Caco-2 (cell line): ENCODE measurements around the gene PADI2. TPM values are rescaled to one million over a fixed set of nuclear protein-coding genes. Genes with fewer than 3 reads are reported as not detected.
A peak's percentile ranks its signal among the peaks of the same experiment; 100 is the strongest.

Experiments
- BruUV-seq: library from RNA; stranded (reverse); fragments of 400-500 nt; replicated peaks from 2 replicates; lab custom pipeline; 2021; lab: Mats Ljungman, UMichigan
- CTCF ChIA-PET: fragments of 300-600 bp; sonication (Branson Sonifier 250); formaldehyde crosslinking; loops from one replicate; lab custom pipeline; 2022; ENCODE audit warnings: antibody characterized with exemption; lab: Charles Lee
- POLR2A ChIA-PET: fragments of 300-600 bp; sonication (Branson Sonifier 250); formaldehyde crosslinking; loops from one replicate; lab custom pipeline; 2022; ENCODE audit warnings: antibody characterized with exemption; lab: Charles Lee
- DNase-seq, 2 experiments: peaks; one replicate each; pipeline versions ENCODE4 v3.0.0 to v3.0.0-alpha.2; 2020 to 2022
- H3K27me3 ChIP-seq: replicated peaks from 2 replicates; pipeline ENCODE4 v1.6.0; 2011; ENCODE audit warnings: low read length; ENCODE audit not compliant: control insufficient read depth, insufficient read depth
- H3K36me3 ChIP-seq: 2 replicates; pipeline ENCODE4 v1.5.1; 2011; ENCODE audit warnings: low read length; ENCODE audit not compliant: control insufficient read depth, insufficient read depth
- H3K4me1 ChIP-seq: fragments of 250-450 bp; sonication (Bioruptor Pico); 2 replicates; pipeline ENCODE4 v1.5.1; 2020; ENCODE audit warnings: mild to moderate bottlenecking
- H3K4me3 ChIP-seq: 2 replicates; pipeline ENCODE4 v1.5.1; 2011; ENCODE audit warnings: low read depth, mild to moderate bottlenecking, control low read depth, low read length
- H3K9me3 ChIP-seq: fragments of 250-450 bp; sonication (Bioruptor Pico); 2 replicates; pipeline ENCODE4 v1.5.1; 2020; ENCODE audit warnings: mild to moderate bottlenecking, moderate library complexity
- H3K27ac Mint-ChIP-seq: one replicate; pipeline ENCODE4 v1.8.0; 2022; ENCODE audit warnings: mixed read lengths; ENCODE audit not compliant: unreplicated experiment
- H3K27me3 Mint-ChIP-seq: one replicate; pipeline ENCODE4 v1.8.0; 2022; ENCODE audit warnings: mixed read lengths; ENCODE audit not compliant: insufficient read depth, unreplicated experiment
- H3K36me3 Mint-ChIP-seq: one replicate; pipeline ENCODE4 v1.8.0; 2022; ENCODE audit warnings: mild to moderate bottlenecking, mixed read lengths; ENCODE audit not compliant: insufficient read depth, unreplicated experiment
- H3K4me1 Mint-ChIP-seq: one replicate; pipeline ENCODE4 v1.8.0; 2022; ENCODE audit warnings: low read depth, mixed read lengths; ENCODE audit not compliant: unreplicated experiment
- H3K4me3 Mint-ChIP-seq: one replicate; pipeline ENCODE4 v1.8.0; 2022; ENCODE audit warnings: mild to moderate bottlenecking, moderate library complexity, mixed read lengths; ENCODE audit not compliant: unreplicated experiment
- H3K9me3 Mint-ChIP-seq: one replicate; pipeline ENCODE4 v1.8.0; 2022; ENCODE audit warnings: mixed read lengths; ENCODE audit not compliant: unreplicated experiment
- intact Hi-C: fragments of 100-400 bp; cut with micrococcal nuclease; formaldehyde crosslinking; loops from one replicate; pipeline ENCODE4 v1.10.0; 2022; ENCODE audit not compliant: unreplicated experiment
- total RNA-seq: library from RNA; stranded (reverse); gene quantifications from 2 replicates; pipeline ENCODE4 v1.2.3, GENCODE V29; 2022
- TF ChIP-seq, protein P1 (sequence below), 2 experiments: fragments of 200-600 bp in 1 of 2; IDR thresholded peaks; 1 replicate in 1 of 2; 2 replicates in 1 of 2; pipeline versions ENCODE4 v1.5.1 to v1.8.0; 2011 to 2022; ENCODE audit warnings: antibody characterized with exemption in 1 of 2, control low read depth in 1 of 2, inconsistent platforms in 1 of 2, low read depth in 1 of 2, low read length in 1 of 2, mild to moderate bottlenecking in 1 of 2, moderate library complexity in 1 of 2; ENCODE audit not compliant: insufficient read depth in 1 of 2, severe bottlenecking in 1 of 2, unreplicated experiment in 1 of 2

PADI2 gene
- total RNA-seq, 1 experiment from 2014 or later, result 0.73 TPM

DNA sequence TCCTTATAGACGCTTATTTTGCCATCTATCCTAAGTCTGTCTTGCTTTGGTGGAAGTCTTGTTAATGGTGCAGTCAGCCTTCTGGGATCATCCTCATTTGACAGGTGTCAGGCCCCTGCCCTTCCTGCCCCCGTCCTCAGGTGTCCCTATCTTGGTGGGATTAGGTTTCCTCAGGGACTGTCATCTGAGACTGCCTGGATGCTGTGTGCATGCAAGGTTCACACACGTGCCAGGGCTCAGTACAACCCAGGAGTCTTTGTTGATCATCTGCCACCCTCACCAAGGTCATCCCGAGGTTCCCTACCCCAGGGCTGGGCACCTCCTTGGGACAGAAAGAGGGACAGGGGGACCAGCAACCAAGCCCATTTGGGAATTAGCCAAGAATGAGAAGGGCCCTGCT is 18.0 kb downstream of the PADI2 start:
- ChIA-PET POLR2A (no interaction called here), CTCF (no interaction called here)
- H3K27me3 ChIP-seq, result no peaks in the 10 kb centered on the region
- no peak overlapping the region for H3K4me3 ChIP-seq
- no peak for DNase-seq
- no peaks in the 10 kb centered on the region for H3K36me3 ChIP-seq
- Mint-ChIP-seq H3K36me3 (no peaks in the 10 kb centered on the region), H3K27me3 (no peaks in the 10 kb centered on the region), H3K4me3 (no peak overlapping the region), H3K27ac (no peak overlapping the region), H3K4me1 (peaks cover 11% of the 10 kb centered on the region), H3K9me3 (no peaks in the 10 kb centered on the region)
- intact Hi-C loops, result no loop called here
- no peaks in the 10 kb centered on the region for H3K9me3 ChIP-seq
- peaks cover 15% of the 10 kb centered on the region for H3K4me1 ChIP-seq
- no TSS peak for BruUV-seq
- TF ChIP-seq, protein P1, sequence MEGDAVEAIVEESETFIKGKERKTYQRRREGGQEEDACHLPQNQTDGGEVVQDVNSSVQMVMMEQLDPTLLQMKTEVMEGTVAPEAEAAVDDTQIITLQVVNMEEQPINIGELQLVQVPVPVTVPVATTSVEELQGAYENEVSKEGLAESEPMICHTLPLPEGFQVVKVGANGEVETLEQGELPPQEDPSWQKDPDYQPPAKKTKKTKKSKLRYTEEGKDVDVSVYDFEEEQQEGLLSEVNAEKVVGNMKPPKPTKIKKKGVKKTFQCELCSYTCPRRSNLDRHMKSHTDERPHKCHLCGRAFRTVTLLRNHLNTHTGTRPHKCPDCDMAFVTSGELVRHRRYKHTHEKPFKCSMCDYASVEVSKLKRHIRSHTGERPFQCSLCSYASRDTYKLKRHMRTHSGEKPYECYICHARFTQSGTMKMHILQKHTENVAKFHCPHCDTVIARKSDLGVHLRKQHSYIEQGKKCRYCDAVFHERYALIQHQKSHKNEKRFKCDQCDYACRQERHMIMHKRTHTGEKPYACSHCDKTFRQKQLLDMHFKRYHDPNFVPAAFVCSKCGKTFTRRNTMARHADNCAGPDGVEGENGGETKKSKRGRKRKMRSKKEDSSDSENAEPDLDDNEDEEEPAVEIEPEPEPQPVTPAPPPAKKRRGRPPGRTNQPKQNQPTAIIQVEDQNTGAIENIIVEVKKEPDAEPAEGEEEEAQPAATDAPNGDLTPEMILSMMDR (IDR thresholded peaks at IDR 0.05; ENCODE audit: insufficient read depth in 1 of 2, low read depth in 1 of 2, low read length in 1 of 2, severe bottlenecking in 1 of 2, unreplicated experiment in 1 of 2), result no peak

DNA sequence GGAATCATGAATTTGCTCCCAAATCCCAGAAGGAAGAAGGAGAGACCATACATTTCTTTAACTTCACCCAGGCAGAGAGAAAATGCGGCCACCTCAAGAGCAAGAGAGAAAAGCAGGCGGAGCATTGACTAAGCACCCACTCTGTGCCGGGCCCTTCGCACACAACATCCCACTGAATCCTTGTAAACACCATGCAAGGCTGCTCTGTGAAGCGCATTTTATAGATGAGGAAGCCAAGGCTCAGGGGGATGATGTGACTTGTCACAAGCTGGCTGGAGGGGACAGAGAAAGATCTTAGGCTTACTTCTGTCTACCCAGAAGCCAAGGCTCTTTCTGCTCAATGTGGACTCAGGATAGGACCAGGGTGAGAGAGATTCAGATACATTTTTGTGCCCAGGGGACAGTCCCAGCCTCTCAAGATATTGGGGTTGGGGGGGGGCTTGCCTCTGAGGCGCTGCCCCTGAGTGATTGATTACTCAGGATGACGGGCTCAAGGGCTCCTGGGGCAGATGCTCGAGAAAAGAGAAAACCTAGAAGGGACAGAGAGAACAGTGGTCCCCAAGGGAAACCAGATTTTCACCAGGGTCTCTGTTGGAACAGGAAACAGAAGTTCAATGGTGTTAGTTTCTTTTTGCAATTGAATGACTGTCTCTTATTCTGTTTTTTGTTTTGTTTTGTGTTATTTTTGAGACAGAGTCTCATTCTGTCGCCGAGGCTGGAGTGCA is 19.5 kb downstream of the PADI2 start:
- no peaks in the 10 kb centered on the region for H3K27me3 ChIP-seq
- Mint-ChIP-seq H3K4me3 (no peak overlapping the region), H3K36me3 (no peaks in the 10 kb centered on the region), H3K27ac (no peak overlapping the region), H3K9me3 (no peaks in the 10 kb centered on the region), H3K4me1 (peaks cover 7% of the 10 kb centered on the region), H3K27me3 (no peaks in the 10 kb centered on the region)
- TF ChIP-seq, protein P1 (IDR thresholded peaks at IDR 0.05; ENCODE audit: insufficient read depth in 1 of 2, low read depth in 1 of 2, low read length in 1 of 2, severe bottlenecking in 1 of 2, unreplicated experiment in 1 of 2), result no peak
- intact Hi-C loops, result no loop called here
- no peak overlapping the region for H3K4me3 ChIP-seq
- no peaks in the 10 kb centered on the region for H3K36me3 ChIP-seq
- ChIA-PET CTCF (no interaction called here), POLR2A (no interaction called here)
- no TSS peak for BruUV-seq
- DNase-seq, result no peak
- H3K9me3 ChIP-seq, result no peaks in the 10 kb centered on the region
- peaks cover 15% of the 10 kb centered on the region for H3K4me1 ChIP-seq

DNA sequence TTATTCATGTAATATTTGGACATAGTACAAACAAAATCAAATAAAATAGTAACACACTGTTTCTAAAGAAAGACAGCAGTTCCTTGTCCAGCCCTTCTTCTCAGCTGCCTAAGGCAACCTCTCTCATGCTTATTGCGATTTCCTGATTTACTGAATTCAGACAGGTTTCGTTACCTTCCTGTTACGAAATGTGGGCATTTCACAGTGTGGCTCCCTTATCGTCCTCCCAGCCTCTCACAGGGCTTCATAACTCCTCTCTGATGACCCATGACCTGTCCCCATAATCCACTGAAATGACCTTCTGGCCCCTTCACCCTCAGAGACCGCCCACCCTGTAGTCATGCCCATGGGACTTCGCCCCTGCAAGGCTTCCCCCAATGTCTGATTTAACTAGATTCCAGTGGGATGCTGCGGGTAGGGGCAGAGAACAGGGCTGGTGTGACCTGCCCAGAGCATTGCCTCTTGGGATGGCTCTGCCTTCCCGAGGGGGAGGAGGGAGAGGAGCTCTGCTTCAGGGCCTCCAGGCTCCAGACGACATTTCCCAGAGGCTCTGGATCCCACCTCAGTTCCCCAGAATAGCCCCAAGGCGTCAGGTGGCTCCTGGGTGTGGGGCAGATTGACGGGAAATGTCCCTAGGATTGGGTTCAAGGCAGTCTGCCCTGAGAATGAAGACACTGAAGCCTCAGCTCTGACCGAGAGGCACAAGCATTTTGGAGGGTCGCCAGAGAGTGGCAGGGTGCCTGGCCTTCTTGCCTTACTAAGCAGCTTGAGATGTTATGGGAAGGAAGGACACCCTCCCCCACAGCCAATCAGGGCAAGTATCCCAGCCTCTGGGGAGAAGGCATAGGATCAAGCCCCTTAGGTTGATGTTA is 20.6 kb downstream of the PADI2 start:
- peak in 1 of 2 experiments; percentile 19 for DNase-seq
- no TSS peak for BruUV-seq
- Mint-ChIP-seq H3K27me3 (no peaks in the 10 kb centered on the region), H3K27ac (peak overlapping the region; percentile 35), H3K9me3 (no peaks in the 10 kb centered on the region), H3K4me1 (peaks cover 7% of the 10 kb centered on the region), H3K36me3 (no peaks in the 10 kb centered on the region), H3K4me3 (no peak overlapping the region)
- Histone ChIP-seq H3K9me3 (no peaks in the 10 kb centered on the region), H3K4me3 (no peak overlapping the region), H3K4me1 (peaks cover 15% of the 10 kb centered on the region), H3K36me3 (no peaks in the 10 kb centered on the region), H3K27me3 (no peaks in the 10 kb centered on the region)
- ChIA-PET CTCF (no interaction called here), POLR2A (no interaction called here)
- intact Hi-C loops, result no loop called here
- TF ChIP-seq, protein P1 (IDR thresholded peaks at IDR 0.05; ENCODE audit: insufficient read depth in 1 of 2, low read depth in 1 of 2, low read length in 1 of 2, severe bottlenecking in 1 of 2, unreplicated experiment in 1 of 2), result no peak
